ENCODE measurements around the gene TFG.

Gene TFG

GRCh38 chr3:100756441-100756840 is 47.1 kb downstream of the TFG start:
- no peak for DNase-seq (ENCODE audit: low spot score)

- no peak for DNase-seq (ENCODE audit: low spot score)
These were observed 49.9 kb downstream of the TFG start for GRCh38 chr3:100759159-100759558.

- no peak for DNase-seq (ENCODE audit: low spot score)
These were observed 50.7 kb downstream of the TFG start for GRCh38 chr3:100759950-100760349.

- no peak for DNase-seq (ENCODE audit: low spot score)
These were observed 51.1 kb downstream of the TFG start for GRCh38 chr3:100760377-100760776.

DNA sequence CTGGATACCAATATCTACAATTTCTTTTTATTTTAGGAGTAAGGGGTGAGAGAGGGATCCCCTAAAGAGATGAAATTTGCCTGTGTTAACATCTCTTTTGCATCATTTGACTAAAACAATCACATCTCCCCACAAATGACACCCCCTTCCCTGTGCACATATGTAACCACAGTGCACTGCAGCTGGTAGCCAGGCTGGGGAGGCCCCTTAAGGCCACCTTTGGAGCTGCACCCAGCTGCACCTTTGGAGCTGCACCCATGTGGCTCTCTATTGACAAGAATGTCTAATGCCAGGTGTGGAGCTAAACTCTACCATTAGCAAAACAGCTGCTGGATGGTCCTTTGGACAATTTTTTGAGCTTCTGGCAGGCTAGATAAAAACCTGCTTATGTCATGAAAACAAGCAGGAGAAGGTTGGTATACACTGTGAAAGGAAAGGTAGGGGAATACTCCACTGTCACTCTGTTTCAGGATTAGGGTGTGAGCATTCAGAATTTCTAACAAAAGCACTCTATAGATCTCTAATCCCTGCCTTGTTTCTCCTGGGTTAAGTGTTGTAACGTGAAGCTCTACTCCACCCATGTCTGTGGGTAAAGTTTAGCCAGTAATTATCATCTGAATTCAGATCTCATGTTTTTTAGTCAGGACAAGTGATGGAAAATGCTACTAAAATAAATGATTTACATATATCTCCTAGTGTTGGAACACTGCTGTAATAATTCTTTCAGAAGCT is 52.1 kb downstream of the TFG start:
- DNase-seq (ENCODE audit: low spot score): no peak

GRCh38 chr3:100761951-100762350 is 52.7 kb downstream of the TFG start:
- DNase-seq (ENCODE audit: low spot score): no peak

DNA sequence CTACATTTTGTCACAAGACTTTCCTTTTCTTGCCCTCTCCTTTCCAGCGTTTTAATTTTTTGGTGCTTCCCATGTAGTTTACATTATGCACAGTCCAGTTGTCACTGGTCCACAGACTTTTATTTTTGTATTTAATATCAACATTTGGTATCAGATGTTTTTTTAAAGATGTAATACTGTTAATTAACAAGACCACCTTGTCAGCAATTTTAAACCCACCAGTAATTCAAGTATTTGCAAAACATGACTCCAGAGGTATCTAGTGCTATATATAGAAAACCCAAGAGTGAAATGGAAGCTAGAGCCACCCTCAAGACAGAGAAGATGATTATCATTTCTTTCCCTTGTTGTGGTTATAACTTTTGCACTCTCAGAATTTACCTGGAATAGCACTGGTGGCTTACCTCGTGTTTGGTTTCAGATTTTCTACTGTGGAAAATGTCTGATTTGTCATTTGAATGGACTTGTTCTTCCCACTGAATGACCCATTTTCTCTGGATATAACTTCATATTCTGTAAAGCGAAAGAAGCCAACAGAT is 56.2 kb downstream of the TFG start:
- DNase-seq (ENCODE audit: low spot score): no peak

GRCh38 chr3:100766069-100766468 is 56.8 kb downstream of the TFG start:
- DNase-seq (ENCODE audit: low spot score): no peak

GRCh38 chr3:100769693-100770092 is 60.4 kb downstream of the TFG start:
- no peak for DNase-seq (ENCODE audit: low spot score)

DNA sequence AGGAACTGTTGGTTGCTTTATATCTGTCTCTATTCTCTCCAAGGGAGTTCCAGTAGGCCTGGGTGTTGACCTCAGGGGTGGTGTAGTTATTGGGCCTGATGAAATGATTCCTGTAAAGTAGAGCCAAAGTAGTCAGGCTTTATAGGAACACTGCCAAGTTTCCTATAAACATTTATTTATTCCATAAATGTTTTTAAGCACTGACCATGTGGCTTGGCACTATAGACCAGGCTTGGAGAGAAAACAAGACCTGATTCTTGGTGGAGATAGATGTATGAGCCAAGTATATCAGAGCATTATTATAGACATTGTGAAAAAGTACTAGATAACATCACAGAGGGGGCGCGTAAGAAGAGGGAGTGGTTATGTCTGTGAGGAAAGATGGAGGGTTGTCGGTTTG is 65.9 kb downstream of the TFG start:
- no peak for DNase-seq (ENCODE audit: low spot score)

DNA sequence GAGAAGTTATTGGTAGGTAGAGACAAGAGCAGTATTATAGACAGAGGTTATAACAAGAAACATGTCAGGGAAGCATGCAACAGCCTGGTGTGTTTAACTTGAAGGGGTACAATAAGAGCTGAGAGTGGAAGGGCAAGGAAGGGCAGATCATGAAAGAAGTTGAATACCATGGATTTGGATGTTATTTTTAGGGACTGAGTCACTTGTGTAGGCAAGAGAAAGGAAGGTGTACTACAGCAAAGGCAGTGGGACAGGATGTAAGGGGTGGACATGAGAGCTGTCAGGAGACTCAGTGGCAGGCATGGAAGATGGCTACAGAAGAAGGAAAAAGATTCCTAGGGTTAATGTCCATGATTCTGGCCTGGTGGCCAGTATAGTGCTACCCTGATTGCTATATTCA is 66.4 kb downstream of the TFG start:
- no peak for DNase-seq (ENCODE audit: low spot score)

DNA sequence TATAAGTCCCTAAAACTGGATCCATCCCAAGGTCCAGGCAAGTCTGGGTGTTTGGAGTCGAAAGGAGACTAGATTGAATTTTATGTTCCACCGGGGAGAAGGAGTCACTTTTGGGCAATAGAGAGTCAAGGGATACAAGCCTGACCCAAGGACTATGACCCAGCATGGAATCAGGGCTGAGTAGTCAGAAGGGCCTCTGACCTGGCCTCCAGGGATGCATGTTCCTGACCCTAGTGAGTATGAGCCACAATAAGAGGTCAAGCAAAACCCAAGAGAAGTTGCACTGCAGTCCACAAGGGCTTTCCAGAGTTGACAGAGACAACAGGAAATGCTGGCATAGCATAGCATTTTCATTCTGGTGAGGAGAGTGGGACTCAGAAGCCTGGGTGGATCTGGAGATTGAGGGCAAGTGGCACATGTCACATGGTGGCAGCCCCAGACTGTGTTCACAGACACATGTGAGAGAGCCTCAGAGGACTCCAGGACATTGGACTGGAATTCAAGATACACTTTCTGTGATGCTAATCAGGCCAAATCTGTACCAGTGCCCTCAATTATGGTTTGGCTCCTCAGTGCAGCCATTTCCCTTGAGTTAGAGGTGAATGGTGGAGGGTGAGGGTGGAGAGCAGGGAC is 66.9 kb downstream of the TFG start:
- no peak for DNase-seq (ENCODE audit: low spot score)

DNA sequence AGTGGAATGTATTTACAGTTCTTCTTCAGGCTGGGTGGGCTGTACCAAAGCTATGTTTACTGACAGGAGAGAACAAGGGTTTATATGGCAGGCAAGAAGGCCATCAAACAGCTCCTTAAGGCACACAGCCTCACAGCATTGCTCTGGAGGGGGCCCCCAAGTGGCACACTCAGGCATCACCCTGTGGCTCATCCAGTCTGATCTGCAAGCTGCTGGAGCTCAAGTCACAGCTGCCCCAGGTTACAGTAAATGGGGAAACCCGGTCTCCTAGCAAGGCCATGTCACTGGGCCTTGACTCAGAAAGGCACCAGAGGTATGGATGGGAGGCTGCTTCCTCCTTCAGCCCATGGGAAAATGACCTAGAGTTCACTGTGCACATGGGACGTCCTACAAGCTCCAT is 67.5 kb downstream of the TFG start:
- DNase-seq (ENCODE audit: low spot score): no peak

DNA sequence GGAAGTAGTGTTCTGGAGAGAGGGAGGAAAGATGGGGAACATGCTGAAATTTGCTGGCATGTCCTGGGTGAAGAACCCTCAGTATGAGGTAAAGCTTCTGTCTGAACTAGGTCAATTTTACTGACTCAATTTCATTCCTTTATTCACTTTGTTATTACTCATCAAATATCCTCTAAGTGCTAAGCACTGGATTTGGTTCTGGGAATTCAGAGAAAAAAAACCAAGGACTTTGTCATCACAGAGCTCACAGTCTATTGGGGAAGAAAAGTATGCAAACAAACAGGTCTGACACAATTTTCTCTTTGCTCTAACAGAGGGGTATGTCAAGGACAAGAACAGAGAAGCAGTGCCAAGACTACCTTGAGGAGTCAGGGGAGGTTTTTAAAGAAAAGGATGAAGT is 68.0 kb downstream of the TFG start:
- no peak for DNase-seq (ENCODE audit: low spot score)

DNA sequence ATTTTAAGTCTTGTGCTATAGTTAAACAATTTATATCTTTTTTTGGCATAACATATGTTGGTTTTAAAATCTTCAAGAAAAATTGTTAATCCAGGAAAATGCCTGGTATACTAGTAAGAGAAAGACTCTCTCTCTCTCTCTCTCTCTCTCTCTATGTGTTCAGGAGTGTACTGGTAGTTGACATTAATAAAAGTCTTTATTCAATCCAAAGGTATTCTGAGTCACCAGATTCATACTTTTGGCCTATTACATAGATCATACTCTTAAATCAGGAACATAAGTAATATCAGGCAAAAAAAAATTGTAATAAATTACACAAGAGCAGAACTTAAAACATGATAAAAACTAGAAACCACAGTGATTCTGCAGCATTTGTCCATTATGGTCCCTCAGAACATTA is 70.2 kb downstream of the TFG start:
- no peak for DNase-seq (ENCODE audit: low spot score)

DNA sequence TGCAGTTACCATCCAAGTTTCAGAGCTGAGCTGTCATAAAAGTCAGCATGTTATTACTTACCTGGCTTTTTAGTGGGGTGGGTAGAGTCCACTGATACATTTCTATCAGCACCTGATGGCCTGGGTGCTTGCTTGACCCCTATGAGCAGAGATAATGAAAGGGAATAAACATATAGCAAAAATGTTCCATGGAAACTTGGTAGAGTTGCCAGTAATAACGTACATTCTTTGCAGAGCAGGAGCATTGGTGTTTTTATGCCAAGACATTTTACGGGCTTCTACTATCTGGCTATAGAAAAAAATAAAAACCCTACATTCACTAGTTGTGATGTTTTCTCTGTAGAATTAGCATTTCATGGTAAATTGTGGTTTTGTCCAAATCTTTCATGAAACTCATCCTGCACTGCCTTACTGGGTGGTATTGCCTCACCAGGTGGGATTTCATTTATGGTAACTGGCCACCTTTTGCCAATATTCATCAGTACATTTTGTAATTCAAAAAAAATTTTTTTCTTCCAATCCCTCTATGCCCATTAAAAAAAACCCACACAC is 70.9 kb downstream of the TFG start:
- DNase-seq (ENCODE audit: low spot score): no peak

DNA sequence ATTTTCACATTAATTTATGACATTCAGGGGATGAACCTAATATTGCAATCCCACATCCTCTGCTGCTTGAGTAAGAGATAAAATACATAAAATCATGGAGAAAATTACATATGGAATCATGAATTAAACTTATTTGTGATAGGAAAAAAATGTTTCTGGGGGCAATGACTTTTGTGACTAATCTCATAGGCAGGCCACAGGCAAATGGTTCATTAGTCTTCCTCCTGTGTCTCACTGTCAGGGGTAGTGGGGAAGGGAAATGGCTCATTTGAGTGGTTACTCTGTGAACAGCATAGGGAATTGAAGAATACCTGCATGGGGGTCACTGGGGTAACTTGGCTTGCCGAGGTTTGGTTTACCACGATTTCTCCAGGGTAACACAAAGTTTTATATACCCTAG is 72.0 kb downstream of the TFG start:
- DNase-seq (ENCODE audit: low spot score): no peak

DNA sequence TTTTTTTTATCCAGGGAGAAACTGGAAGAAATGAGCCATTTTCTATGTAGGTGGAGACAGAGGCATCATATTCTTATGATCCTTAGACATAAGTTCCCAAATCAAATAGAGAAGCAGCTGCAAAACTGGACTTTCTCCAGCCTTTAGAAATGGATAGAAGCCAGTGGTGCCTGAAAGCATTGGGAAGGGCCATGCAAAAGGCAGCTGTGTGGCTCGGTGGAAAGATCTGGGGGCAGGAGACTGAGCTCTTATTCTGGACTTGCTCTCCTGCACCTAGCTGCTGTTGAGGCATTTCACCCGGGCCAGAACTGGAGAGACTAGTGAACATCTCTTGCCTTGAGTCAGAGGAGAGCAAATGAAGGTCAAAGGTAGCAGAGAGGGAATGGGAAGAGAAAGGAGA is 73.1 kb downstream of the TFG start:
- no peak for DNase-seq (ENCODE audit: low spot score)

GRCh38 chr3:100782906-100783305 is 73.6 kb downstream of the TFG start:
- DNase-seq (ENCODE audit: low spot score): no peak

- no peak for DNase-seq (ENCODE audit: low spot score)
These were observed 74.3 kb downstream of the TFG start for GRCh38 chr3:100783619-100784018.

DNA sequence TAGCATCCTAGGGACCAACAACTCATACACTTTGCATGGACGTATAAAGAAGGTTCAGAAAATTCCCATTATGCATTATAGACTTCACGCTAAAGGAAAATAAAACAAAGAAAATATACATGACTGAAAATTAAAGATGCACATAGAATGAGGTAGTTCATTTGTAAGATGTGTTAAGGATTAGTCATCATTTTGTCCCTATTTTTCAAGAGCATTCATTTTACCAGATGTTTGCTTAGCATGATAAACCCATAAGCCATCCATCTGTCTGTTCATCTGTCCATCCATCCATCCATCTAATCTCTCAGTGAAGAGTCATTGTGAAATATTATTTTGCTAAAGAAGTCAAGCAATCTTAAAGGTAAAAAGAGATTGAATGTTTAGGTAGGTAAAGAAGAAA is 80.3 kb downstream of the TFG start:
- DNase-seq (ENCODE audit: low spot score): no peak

GRCh38 chr3:100796556-100796955 is 87.3 kb downstream of the TFG start:
- no peak for DNase-seq (ENCODE audit: low spot score)

GRCh38 chr3:100798012-100798411 is 88.7 kb downstream of the TFG start:
- DNase-seq (ENCODE audit: low spot score): no peak

Measured in hematopoietic multipotent progenitor cell treated with erythropoietin and hydrocortisone succinate and interleukin-3 and kit ligand, for 15 days (in vitro differentiated cells).